ENCODE data around the gene ZNF521.

DNA sequence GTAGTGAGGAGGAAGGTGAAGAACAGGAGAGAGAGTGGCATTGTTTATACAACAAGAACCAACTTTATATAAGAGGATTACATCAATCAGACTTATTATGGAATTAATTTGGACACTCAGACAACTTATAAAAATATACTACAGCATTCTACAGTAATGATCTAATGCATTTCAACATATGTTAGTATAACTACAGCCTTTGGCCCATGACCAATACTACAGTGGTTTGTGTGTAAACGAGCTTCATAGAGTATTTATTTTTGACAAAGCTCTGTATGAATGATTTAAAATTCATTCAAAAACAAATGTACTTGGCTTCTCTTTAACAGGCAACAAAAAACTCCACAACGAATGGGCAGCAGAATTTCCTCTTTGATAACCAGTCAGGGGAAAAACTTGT, 72.8 kb downstream of the ZNF521 start:
- TF ChIP-seq YY1 (IDR thresholded peaks at IDR 0.05; ENCODE audit: insufficient read depth, insufficient read length) (no peak), ZNF274 (IDR thresholded peaks at IDR 0.05; ENCODE audit: low read depth, low read length) (no peak), SUZ12 (IDR thresholded peaks at IDR 0.05; ENCODE audit: extremely low read depth, insufficient read depth, insufficient read length) (no peak)
